OCI-LY1 (cell line): Measurements from ENCODE around the gene PRKAB1.

Source experiments
- H2AFZ ChIP-seq: fragments of 200-600 bp; sonication (generic), shearing (Covaris generic); 2 replicates; pipeline ENCODE4 v1.6.0; 2014; ENCODE audit warnings: antibody characterized with exemption, mild to moderate bottlenecking, low read length
- H3F3A ChIP-seq: fragments of 200-600 bp; sonication (generic), shearing (Covaris generic); 2 replicates; pipeline ENCODE4 v1.6.0; 2014; ENCODE audit warnings: mild to moderate bottlenecking, antibody characterized with exemption, low read length, moderate library complexity; ENCODE audit not compliant: insufficient read depth
- H3K27ac ChIP-seq: fragments of 200-600 bp; sonication (generic); 2 replicates; pipeline ENCODE4 v1.5.1; 2014; ENCODE audit warnings: low read length, mixed run types, mild to moderate bottlenecking, low read depth; ENCODE audit not compliant: poor library complexity, severe bottlenecking
- H3K27me3 ChIP-seq: fragments of 200-600 bp; sonication (generic); 2 replicates; pipeline ENCODE4 v1.6.0; 2014; ENCODE audit warnings: antibody characterized with exemption, mild to moderate bottlenecking, low read length, moderate library complexity; ENCODE audit not compliant: insufficient read depth
- H3K36me3 ChIP-seq: fragments of 200-600 bp; sonication (generic); 2 replicates; pipeline ENCODE4 v1.6.1; 2014; ENCODE audit warnings: mild to moderate bottlenecking, antibody characterized with exemption, low read length, moderate library complexity, mixed read lengths; ENCODE audit not compliant: insufficient read depth
- H3K4me1 ChIP-seq: fragments of 200-600 bp; sonication (generic); 2 replicates; pipeline ENCODE4 v1.5.1; 2014; ENCODE audit warnings: mild to moderate bottlenecking, low read length, moderate library complexity; ENCODE audit not compliant: insufficient read depth, severe bottlenecking
- H3K4me2 ChIP-seq: fragments of 200-600 bp; sonication (generic), shearing (Covaris generic); 2 replicates; pipeline ENCODE4 v1.6.1; 2014; ENCODE audit warnings: low read length
- H3K4me3 ChIP-seq: fragments of 200-600 bp; sonication (generic); 2 replicates; pipeline ENCODE4 v1.5.1; 2014; ENCODE audit warnings: low read length, low read depth, mild to moderate bottlenecking, mixed read lengths; ENCODE audit not compliant: poor library complexity, severe bottlenecking
- H3K79me2 ChIP-seq: fragments of 200-600 bp; shearing (Covaris generic); 2 replicates; pipeline ENCODE4 v1.6.1; 2016; ENCODE audit warnings: mixed run types, low read length, mixed read lengths; ENCODE audit not compliant: insufficient read depth
- H3K9ac ChIP-seq: fragments of 200-600 bp; sonication (generic), shearing (Covaris generic); 2 replicates; pipeline ENCODE4 v1.6.1; 2014; ENCODE audit warnings: mild to moderate bottlenecking, low read length, mixed read lengths
- H3K9me2 ChIP-seq: fragments of 200-600 bp; sonication (generic), shearing (Covaris generic); 2 replicates; pipeline ENCODE4 v1.6.1; 2014; ENCODE audit warnings: low read depth, mild to moderate bottlenecking, low read length, mixed read lengths
- H3K9me3 ChIP-seq: fragments of 200-600 bp; shearing (Covaris generic); 2 replicates; pipeline ENCODE4 v1.6.1; 2014; ENCODE audit warnings: low read length, mixed read lengths
- H4K20me1 ChIP-seq: fragments of 200-600 bp; sonication (generic), shearing (Covaris generic); 2 replicates; pipeline ENCODE4 v1.6.0; 2016; ENCODE audit warnings: mild to moderate bottlenecking, low read length; ENCODE audit not compliant: insufficient read depth
- CTCF ChIP-seq: fragments of 200-600 bp; sonication (generic), shearing (Covaris generic); IDR thresholded peaks from 2 replicates; pipeline ENCODE4 v1.5.1; 2017; ENCODE audit warnings: mild to moderate bottlenecking, antibody characterized with exemption, low read length, moderate library complexity, mixed read lengths
- EZH2 ChIP-seq: fragments of 200-600 bp; sonication (generic), shearing (Covaris generic); IDR thresholded peaks from 2 replicates; pipeline ENCODE4 v1.8.0; 2017; ENCODE audit warnings: borderline replicate concordance, mixed run types, mild to moderate bottlenecking, antibody characterized with exemption, low read length, moderate library complexity, mixed read lengths

Gene PRKAB1

GRCh38 chr12:119715268-119715620 is 47.3 kb downstream of the PRKAB1 start:
- Histone ChIP-seq H4K20me1 (no peaks in the 10 kb centered on the region), H2AFZ (no peak overlapping the region), H3K4me3 (no peak overlapping the region), H3K27ac (no peak overlapping the region), H3K9me2 (no peaks in the 10 kb centered on the region), H3K9ac (no peak overlapping the region), H3F3A (no peaks in the 10 kb centered on the region), H3K27me3 (no peaks in the 10 kb centered on the region), H3K4me2 (no peak overlapping the region), H3K9me3 (no peaks in the 10 kb centered on the region), H3K36me3 (peaks cover 86% of the 10 kb centered on the region), H3K4me1 (no peaks in the 10 kb centered on the region), H3K79me2 (no peaks in the 10 kb centered on the region)
- no peak for TF ChIP-seq EZH2
- no peak for TF ChIP-seq CTCF

- no peaks in the 10 kb centered on the region for H3K79me2 ChIP-seq
- TF ChIP-seq CTCF (no peak), EZH2 (no peak)
- no peaks in the 10 kb centered on the region for H3K27me3 ChIP-seq
- peaks cover 68% of the 10 kb centered on the region for H3K36me3 ChIP-seq
- H3K9ac ChIP-seq: no peak overlapping the region
- no peaks in the 10 kb centered on the region for H3K4me1 ChIP-seq
- no peaks in the 10 kb centered on the region for H4K20me1 ChIP-seq
- H3F3A ChIP-seq: no peaks in the 10 kb centered on the region
- no peaks in the 10 kb centered on the region for H3K9me2 ChIP-seq
- no peaks in the 10 kb centered on the region for H3K9me3 ChIP-seq
- H2AFZ ChIP-seq: no peak overlapping the region
- H3K27ac ChIP-seq: no peak overlapping the region
- no peak overlapping the region for H3K4me3 ChIP-seq
- H3K4me2 ChIP-seq: no peak overlapping the region
Measured at GRCh38 chr12:119718141-119718540, 50.2 kb downstream of the PRKAB1 start.

GRCh38 chr12:119720349-119720748 is 52.4 kb downstream of the PRKAB1 start:
- Histone ChIP-seq H3K36me3 (peaks cover 47% of the 10 kb centered on the region), H3K9me2 (no peaks in the 10 kb centered on the region), H3K9me3 (no peaks in the 10 kb centered on the region), H3K4me2 (no peak overlapping the region), H3K4me3 (no peak overlapping the region), H3K27me3 (no peaks in the 10 kb centered on the region), H2AFZ (no peak overlapping the region), H3F3A (no peaks in the 10 kb centered on the region), H3K27ac (no peak overlapping the region), H3K4me1 (no peaks in the 10 kb centered on the region), H3K9ac (no peak overlapping the region), H3K79me2 (no peaks in the 10 kb centered on the region), H4K20me1 (no peaks in the 10 kb centered on the region)
- TF ChIP-seq CTCF (no peak), EZH2 (no peak)
